Activated CD8-positive, alpha-beta T cell treated with anti-CD3 and anti-CD28 coated beads, Interleukin-2, amount 10 ng/mL, durations not matched to agents 7 days and 5 days (primary cell): ENCODE data around the gene CDC42BPG. TPM values are rescaled to one million over a fixed set of nuclear protein-coding genes. Genes with fewer than 3 reads are reported as not detected.

Experiments used
- ATAC-seq: fragments of 150-1000 bp; cut with Tn5 transposase; one replicate; pipeline ENCODE4 v1.10.0; 2021; ENCODE audit warnings: moderate library complexity
- CTCF ChIA-PET: fragments of 350-600 bp; sonication (Branson Sonifier 250); formaldehyde crosslinking; loops from one replicate; lab custom pipeline; 2021; ENCODE audit warnings: antibody characterized with exemption; lab: Charles Lee
- POLR2A ChIA-PET: fragments of 350-600 bp; sonication (Branson Sonifier 250); formaldehyde crosslinking; loops from one replicate; lab custom pipeline; 2021; ENCODE audit warnings: antibody characterized with exemption; lab: Charles Lee
- DNase-seq: peaks from one replicate; pipeline ENCODE4 v3.0.0-alpha.2; 2020
- H3K27ac Mint-ChIP-seq: one replicate; pipeline ENCODE4 v1.8.0; 2021; ENCODE audit warnings: mild to moderate bottlenecking, mixed read lengths
- H3K27me3 Mint-ChIP-seq: one replicate; pipeline ENCODE4 v1.8.0; 2021; ENCODE audit warnings: low read depth, mixed read lengths
- H3K36me3 Mint-ChIP-seq: one replicate; pipeline ENCODE4 v1.8.0; 2021; ENCODE audit warnings: low read depth, mixed read lengths
- H3K4me1 Mint-ChIP-seq: one replicate; pipeline ENCODE4 v1.8.0; 2021; ENCODE audit warnings: low read depth, mixed read lengths
- H3K4me3 Mint-ChIP-seq: one replicate; pipeline ENCODE4 v1.8.0; 2021; ENCODE audit warnings: mild to moderate bottlenecking, mixed read lengths
- H3K9me3 Mint-ChIP-seq: one replicate; pipeline ENCODE4 v1.8.0; 2022; ENCODE audit warnings: mixed read lengths; ENCODE audit not compliant: insufficient read depth
- total RNA-seq, 2 experiments: library from RNA; stranded (reverse); gene quantifications; one replicate each; pipeline ENCODE4 v1.2.3, GENCODE V29; 2021

Gene CDC42BPG
- total RNA-seq, 2 experiments from 2014 or later, result 0.61 to 1.2 TPM

GRCh38 chr11:64879244-64879900 is 34.9 kb upstream of the CDC42BPG start:
- H3K36me3 Mint-ChIP-seq, result peaks cover 37% of the 10 kb centered on the region
- ChIA-PET POLR2A (interaction anchor here (0.8 to 14.9 kb wide), 3 partner anchors 8 to 22 kb away, joined by 4 to 469 read pairs (median 4); partner anchors contain the start of gene CDC42BPG), CTCF (interaction anchor here (1.1 to 15.0 kb wide), 5 partner anchors 10 to 238 kb away, joined by 3 to 306 read pairs (median 127); partner anchors contain the start of genes CDC42BPG and ZNHIT2)

GRCh38 chr11:64878494-64879243 is 34.2 kb upstream of the CDC42BPG start, which contains the start of gene EHD1:
Gene EHD1, minus strand, starts transcription at chr11:64878621. Its CDS starts 157 bp downstream, at chr11:64878464.
- DNase-seq, result peak; percentile 100
- peaks cover 62% of the 10 kb centered on the region for H3K4me1 Mint-ChIP-seq
- no peaks in the 10 kb centered on the region for H3K9me3 Mint-ChIP-seq
- CTCF ChIA-PET, result interaction anchor here (0.7 to 15.0 kb wide), 8 partner anchors 10 to 239 kb away, joined by 3 to 306 read pairs (median 13); partner anchors contain the start of genes ARL2, CDC42BPG and ZNHIT2
- POLR2A ChIA-PET, result interaction anchor here (0.6 to 14.9 kb wide), 7 partner anchors 9 to 256 kb away, joined by 3 to 469 read pairs (median 4); partner anchors contain the start of genes CDC42BPG and ZNHIT2
- peak within 1 kb of the TSS; percentile 92 for H3K27ac Mint-ChIP-seq
- H3K4me3 Mint-ChIP-seq, result peak within 1 kb of the TSS; percentile 98
- no peaks in the 10 kb centered on the region for H3K27me3 Mint-ChIP-seq
- H3K36me3 Mint-ChIP-seq, result peaks cover 41% of the 10 kb centered on the region
- peak; percentile 81 for ATAC-seq

More at GRCh38 chr11:64879244-64879900, 34.9 kb upstream of the CDC42BPG start:
- Mint-ChIP-seq H3K4me3 (peak overlapping the region; percentile 87), H3K27me3 (no peaks in the 10 kb centered on the region), H3K27ac (peak overlapping the region; percentile 92), H3K9me3 (no peaks in the 10 kb centered on the region), H3K4me1 (peaks cover 64% of the 10 kb centered on the region)
- DNase-seq (no peak), ATAC-seq (no peak)

GRCh38 chr11:64878223-64878493 is 33.7 kb upstream of the CDC42BPG start:
- ChIA-PET CTCF (interaction anchor here (0.7 to 15.0 kb wide), 7 partner anchors 9 to 136 kb away, joined by 3 to 306 read pairs (median 23); partner anchors contain the start of genes ARL2 and CDC42BPG), POLR2A (interaction anchor here (0.6 to 14.9 kb wide), 6 partner anchors 9 to 257 kb away, joined by 3 to 469 read pairs (median 6); partner anchors contain the start of genes CDC42BPG and ZNHIT2)
- Mint-ChIP-seq H3K4me1 (peaks cover 61% of the 10 kb centered on the region), H3K4me3 (peak overlapping the region; percentile 98), H3K27me3 (no peaks in the 10 kb centered on the region), H3K9me3 (no peaks in the 10 kb centered on the region), H3K36me3 (peaks cover 45% of the 10 kb centered on the region), H3K27ac (peak overlapping the region; percentile 84)
- DNase-seq, result no peak
- no peak for ATAC-seq

- Mint-ChIP-seq H3K4me1 (peaks cover 63% of the 10 kb centered on the region), H3K27me3 (no peaks in the 10 kb centered on the region), H3K27ac (peak overlapping the region; percentile 84), H3K36me3 (peaks cover 50% of the 10 kb centered on the region), H3K9me3 (no peaks in the 10 kb centered on the region), H3K4me3 (peak overlapping the region; percentile 98)
- CTCF ChIA-PET, result interaction anchor here (0.7 to 15.0 kb wide), 8 partner anchors 9 to 137 kb away, joined by 3 to 306 read pairs (median 16); partner anchors contain the start of genes ARL2 and CDC42BPG
- POLR2A ChIA-PET, result interaction anchor here (0.6 to 14.9 kb wide), 9 partner anchors 10 to 619 kb away, joined by 3 to 469 read pairs (median 4); partner anchors contain the start of genes CDC42BPG and ZNHIT2
- ATAC-seq, result no peak
- DNase-seq, result no peak
Measured at GRCh38 chr11:64877390-64878222, 33.2 kb upstream of the CDC42BPG start.

GRCh38 chr11:64876835-64877341 is 32.4 kb upstream of the CDC42BPG start:
- Mint-ChIP-seq H3K4me3 (peak overlapping the region; percentile 98), H3K27me3 (no peaks in the 10 kb centered on the region), H3K27ac (peak overlapping the region; percentile 84), H3K4me1 (peaks cover 64% of the 10 kb centered on the region), H3K9me3 (no peaks in the 10 kb centered on the region), H3K36me3 (peaks cover 53% of the 10 kb centered on the region)
- ATAC-seq, result no peak
- no peak for DNase-seq
- POLR2A ChIA-PET, result interaction anchor here (0.6 to 14.9 kb wide), 7 partner anchors 10 to 620 kb away, joined by 3 to 469 read pairs (median 3); partner anchors contain the start of genes CDC42BPG and ZNHIT2
- CTCF ChIA-PET, result interaction anchor here (1.5 to 15.0 kb wide), 6 partner anchors 8 to 137 kb away, joined by 3 to 306 read pairs (median 75); partner anchors contain the start of genes ARL2 and CDC42BPG

GRCh38 chr11:64876229-64876750 is 31.8 kb upstream of the CDC42BPG start:
- POLR2A ChIA-PET, result interaction anchor here (0.6 to 14.9 kb wide), 4 partner anchors 19 to 228 kb away, joined by 3 to 469 read pairs (median 4); partner anchors contain the start of gene CDC42BPG

GRCh38 chr11:64875369-64876228 is 31.1 kb upstream of the CDC42BPG start:
- Mint-ChIP-seq H3K9me3 (no peaks in the 10 kb centered on the region), H3K27ac (peak overlapping the region; percentile 84), H3K4me3 (peak overlapping the region; percentile 98), H3K27me3 (no peaks in the 10 kb centered on the region), H3K36me3 (peaks cover 62% of the 10 kb centered on the region), H3K4me1 (peaks cover 66% of the 10 kb centered on the region)
- no peak for DNase-seq
- CTCF ChIA-PET, result interaction anchor here (3.2 to 15.0 kb wide), 5 partner anchors 7 to 139 kb away, joined by 10 to 306 read pairs (median 127); partner anchors contain the start of genes ARL2 and CDC42BPG
- ATAC-seq, result no peak
- POLR2A ChIA-PET, result interaction anchor here (0.6 to 14.9 kb wide), 5 partner anchors 12 to 228 kb away, joined by 3 to 469 read pairs (median 4); partner anchors contain the start of genes CDC42BPG and SAC3D1

More at GRCh38 chr11:64876229-64876750, 31.8 kb upstream of the CDC42BPG start:
- CTCF ChIA-PET, result interaction anchor here (3.2 to 15.0 kb wide), 5 partner anchors 7 to 138 kb away, joined by 10 to 306 read pairs (median 127); partner anchors contain the start of genes ARL2 and CDC42BPG
- peaks cover 67% of the 10 kb centered on the region for H3K4me1 Mint-ChIP-seq
- peaks cover 59% of the 10 kb centered on the region for H3K36me3 Mint-ChIP-seq
- peak overlapping the region; percentile 98 for H3K4me3 Mint-ChIP-seq
- DNase-seq, result no peak
- peak; percentile 3 for ATAC-seq
- H3K9me3 Mint-ChIP-seq, result no peaks in the 10 kb centered on the region
- H3K27me3 Mint-ChIP-seq, result no peaks in the 10 kb centered on the region
- peak overlapping the region; percentile 84 for H3K27ac Mint-ChIP-seq

GRCh38 chr11:64874308-64875240 is 30.1 kb upstream of the CDC42BPG start:
- Mint-ChIP-seq H3K36me3 (peaks cover 69% of the 10 kb centered on the region), H3K4me1 (peaks cover 66% of the 10 kb centered on the region), H3K27me3 (no peaks in the 10 kb centered on the region), H3K4me3 (peak overlapping the region; percentile 98), H3K9me3 (no peaks in the 10 kb centered on the region), H3K27ac (peak overlapping the region; percentile 93)
- ChIA-PET POLR2A (interaction anchor here (0.7 to 14.9 kb wide), 3 partner anchors 13 to 166 kb away, joined by 3 to 469 read pairs (median 5); partner anchors contain the start of genes CDC42BPG and SAC3D1), CTCF (interaction anchor here (3.2 to 15.0 kb wide), 4 partner anchors 12 to 140 kb away, joined by 10 to 306 read pairs (median 169); partner anchors contain the start of genes ARL2 and CDC42BPG)
- DNase-seq (peak; percentile 59), ATAC-seq (no peak)
